SU-DHL-6 (cell line): ENCODE measurements around the gene CORO7.

Source experiments
- CTCF ChIP-seq: fragments of 200-600 bp; sonication (generic); IDR thresholded peaks from one replicate; pipeline ENCODE4 v1.5.1; 2017; ENCODE audit warnings: antibody characterized with exemption, mild to moderate bottlenecking, low read length, moderate library complexity; ENCODE audit not compliant: insufficient read depth, poor library complexity, severe bottlenecking
- EZH2phosphoT487 ChIP-seq: fragments of 200-600 bp; sonication (generic), shearing (Covaris generic); conservative IDR thresholded peaks from 2 replicates; pipeline ENCODE4 v1.6.1; 2018; ENCODE audit warnings: mild to moderate bottlenecking, antibody characterized with exemption, low read length, moderate library complexity, mixed read lengths

GRCh38 chr16:4401510-4401909 is 14.9 kb downstream of the CORO7 start:
- no peak for TF ChIP-seq CTCF
- no peak for TF ChIP-seq EZH2phosphoT487
